ENCODE measurements around the gene KLHL42.

KLHL42 gene

GRCh38 chr12:27785882-27786570 lies 6.0 kb downstream of the KLHL42 start:
- no peak overlapping the region for H3K4me2 ChIP-seq (ENCODE audit: low read length)
- peaks cover 37% of the 10 kb centered on the region; the same call in 1 of the 2 replicates for H3K36me3 ChIP-seq (ENCODE audit: insufficient read depth, low read length)

GRCh38 chr12:27787559-27787958 lies 7.5 kb downstream of the KLHL42 start:
- Histone ChIP-seq H3K9ac (ENCODE audit: low read length) (no peak overlapping the region), H3K79me2 (ENCODE audit: insufficient read depth, low read length) (peaks cover 17% of the 10 kb centered on the region)

More at GRCh38 chr12:27785882-27786570, 6.0 kb downstream of the KLHL42 start:
- H3K79me2 ChIP-seq (ENCODE audit: insufficient read depth, low read length) = peaks cover 32% of the 10 kb centered on the region
- no peaks in the 10 kb centered on the region for H3K27me3 ChIP-seq (ENCODE audit: insufficient read depth, low read length)
- TF ChIP-seq EZH2 (IDR thresholded peaks at IDR 0.05; ENCODE audit: borderline replicate concordance, low read length) (no peak), CTCF (IDR thresholded peaks at IDR 0.05; ENCODE audit: low read length) (no peak)
- no peaks in the 10 kb centered on the region for H3K9me3 ChIP-seq (ENCODE audit: low read length)
- no peaks in the 10 kb centered on the region for H3F3A ChIP-seq (ENCODE audit: insufficient read depth, low read length)
- H2AFZ ChIP-seq (ENCODE audit: low read length) = no peak overlapping the region
- H3K9ac ChIP-seq (ENCODE audit: low read length) = no peak overlapping the region
- H3K27ac ChIP-seq (ENCODE audit: low read depth, low read length, poor library complexity, severe bottlenecking) = no peak overlapping the region
- H4K20me1 ChIP-seq (ENCODE audit: insufficient read depth, low read length) = no peaks in the 10 kb centered on the region
- no peaks in the 10 kb centered on the region for H3K9me2 ChIP-seq (ENCODE audit: low read depth, low read length)
- no peak overlapping the region for H3K4me3 ChIP-seq (ENCODE audit: low read depth, low read length, poor library complexity, severe bottlenecking)
- peaks cover 17% of the 10 kb centered on the region for H3K4me1 ChIP-seq (ENCODE audit: insufficient read depth, low read length, severe bottlenecking)

GRCh38 chr12:27790179-27790578 lies 10.1 kb downstream of the KLHL42 start:
- Histone ChIP-seq H3K79me2 (ENCODE audit: insufficient read depth, low read length) (peaks cover 4% of the 10 kb centered on the region; the same call in 1 of the 2 replicates), H3K9me2 (ENCODE audit: low read depth, low read length) (no peaks in the 10 kb centered on the region), H3K9me3 (ENCODE audit: low read length) (no peaks in the 10 kb centered on the region), H3K9ac (ENCODE audit: low read length) (no peak overlapping the region), H2AFZ (ENCODE audit: low read length) (no peak overlapping the region), H3K4me3 (ENCODE audit: low read depth, low read length, poor library complexity, severe bottlenecking) (no peak overlapping the region), H3K36me3 (ENCODE audit: insufficient read depth, low read length) (peaks cover 56% of the 10 kb centered on the region), H3K27ac (ENCODE audit: low read depth, low read length, poor library complexity, severe bottlenecking) (no peak overlapping the region), H3K4me2 (ENCODE audit: low read length) (no peak overlapping the region), H3K4me1 (ENCODE audit: insufficient read depth, low read length, severe bottlenecking) (no peaks in the 10 kb centered on the region), H3F3A (ENCODE audit: insufficient read depth, low read length) (no peaks in the 10 kb centered on the region), H3K27me3 (ENCODE audit: insufficient read depth, low read length) (no peaks in the 10 kb centered on the region), H4K20me1 (ENCODE audit: insufficient read depth, low read length) (no peaks in the 10 kb centered on the region)
- TF ChIP-seq CTCF (IDR thresholded peaks at IDR 0.05; ENCODE audit: low read length) = no peak
- no peak for TF ChIP-seq EZH2 (IDR thresholded peaks at IDR 0.05; ENCODE audit: borderline replicate concordance, low read length)

More at GRCh38 chr12:27787559-27787958, 7.5 kb downstream of the KLHL42 start:
- H3K4me1 ChIP-seq (ENCODE audit: insufficient read depth, low read length, severe bottlenecking) = peaks cover 2% of the 10 kb centered on the region
- no peaks in the 10 kb centered on the region for H3K27me3 ChIP-seq (ENCODE audit: insufficient read depth, low read length)
- no peaks in the 10 kb centered on the region for H3K9me2 ChIP-seq (ENCODE audit: low read depth, low read length)
- no peak overlapping the region for H3K4me3 ChIP-seq (ENCODE audit: low read depth, low read length, poor library complexity, severe bottlenecking)
- H3K36me3 ChIP-seq (ENCODE audit: insufficient read depth, low read length) = peaks cover 39% of the 10 kb centered on the region
- no peaks in the 10 kb centered on the region for H3K9me3 ChIP-seq (ENCODE audit: low read length)
- H3F3A ChIP-seq (ENCODE audit: insufficient read depth, low read length) = no peaks in the 10 kb centered on the region
- no peak overlapping the region for H2AFZ ChIP-seq (ENCODE audit: low read length)
- no peaks in the 10 kb centered on the region for H4K20me1 ChIP-seq (ENCODE audit: insufficient read depth, low read length)
- no peak overlapping the region for H3K4me2 ChIP-seq (ENCODE audit: low read length)
- no peak for TF ChIP-seq CTCF (IDR thresholded peaks at IDR 0.05; ENCODE audit: low read length)
- no peak for TF ChIP-seq EZH2 (IDR thresholded peaks at IDR 0.05; ENCODE audit: borderline replicate concordance, low read length)
- no peak overlapping the region for H3K27ac ChIP-seq (ENCODE audit: low read depth, low read length, poor library complexity, severe bottlenecking)

Measured in OCI-LY1 (cell line).